ENCODE data around the gene SGMS1.

The SGMS1 gene

GRCh38 chr10:50635286-50635685 is 11.5 kb upstream of the SGMS1 start:
- no peak for DNase-seq

DNA sequence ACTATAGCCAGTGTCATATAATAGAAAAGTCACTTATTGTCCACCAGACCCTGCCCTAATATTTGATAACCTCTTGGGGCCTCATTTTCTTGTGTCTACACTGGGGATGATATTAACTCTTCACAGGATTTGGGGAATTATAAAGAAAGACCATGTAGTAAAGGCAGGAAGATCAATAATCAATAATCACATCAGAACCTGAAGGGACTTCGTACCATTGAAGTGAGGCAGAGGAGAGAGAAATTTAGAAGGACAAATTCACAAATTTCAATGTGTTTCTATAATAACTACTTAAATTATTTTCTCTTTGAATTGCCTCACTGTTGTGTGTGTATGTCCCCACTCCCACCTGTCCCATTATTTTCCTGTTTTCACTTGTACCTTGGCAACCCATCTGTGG is 10.7 kb upstream of the SGMS1 start:
- DNase-seq, result no peak

DNA sequence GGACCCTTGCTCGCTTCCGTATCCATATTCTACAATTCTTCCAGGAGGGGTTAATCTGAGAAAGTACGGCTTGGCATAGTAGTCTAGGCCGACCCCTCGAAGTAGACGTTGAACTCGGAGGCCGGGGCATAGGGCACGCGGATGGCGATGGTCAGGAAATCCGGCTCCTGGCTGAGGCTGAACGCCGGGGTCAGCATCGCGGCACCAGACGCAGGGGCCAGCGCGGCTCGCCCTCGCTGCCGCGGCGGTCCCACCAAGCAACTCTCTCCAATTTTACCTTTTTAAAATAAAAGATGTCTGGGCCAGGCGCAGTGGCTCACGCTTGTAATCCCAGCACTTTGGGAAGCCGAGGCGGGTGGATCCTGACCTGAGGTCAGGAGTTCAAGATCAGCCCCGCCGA is 7.3 kb upstream of the SGMS1 start:
- DNase-seq, result no peak

DNA sequence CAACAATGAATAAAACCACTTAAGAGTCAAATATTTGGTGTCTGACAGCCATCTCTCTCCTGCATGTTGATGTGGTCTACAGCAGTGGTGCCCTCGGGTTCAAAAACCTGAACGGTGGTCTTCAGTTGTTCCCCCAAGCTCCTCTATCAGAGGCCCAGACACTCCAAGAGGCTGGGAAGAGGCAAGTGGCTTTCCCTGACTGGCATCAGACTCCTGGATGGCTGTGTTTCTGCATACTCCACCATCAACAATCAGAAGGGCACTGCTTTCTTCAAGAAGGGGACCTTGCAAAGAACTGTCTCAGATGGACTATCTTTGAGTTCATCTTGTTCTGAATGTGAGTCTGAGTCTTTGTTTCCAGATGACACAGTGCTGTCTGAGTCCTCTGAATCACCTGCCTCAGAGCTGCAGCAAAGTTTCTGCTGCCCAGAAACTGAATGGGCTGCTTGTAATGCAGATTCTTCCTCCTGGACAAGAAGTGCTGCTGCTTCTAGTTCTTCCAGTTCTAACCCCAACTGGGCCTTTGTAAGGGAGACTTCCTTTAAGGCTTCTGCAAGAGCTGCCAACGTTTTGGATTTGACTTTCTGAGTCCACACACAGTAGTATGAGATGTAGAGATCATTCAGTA is 5.9 kb upstream of the SGMS1 start:
- peak; percentile 75 for DNase-seq

DNA sequence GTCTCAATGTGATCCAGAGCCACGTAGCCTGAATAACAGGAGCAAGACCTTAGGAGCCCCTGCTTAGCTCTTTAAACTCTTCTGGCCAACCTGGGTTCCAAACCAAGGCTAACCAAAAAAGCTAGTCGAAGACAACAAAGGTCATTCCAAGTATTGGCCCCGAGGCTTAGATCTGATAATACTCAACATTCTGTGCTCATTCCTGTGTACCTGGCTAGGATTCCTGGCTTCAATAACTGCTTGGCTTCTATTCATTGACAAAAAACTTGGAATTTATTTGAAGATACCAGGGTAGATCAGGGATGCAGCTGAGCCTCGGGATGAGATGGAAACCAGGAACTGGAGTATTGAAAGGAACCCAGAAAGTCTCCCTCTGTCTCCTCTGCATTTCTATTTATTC is 4.1 kb upstream of the SGMS1 start:
- no peak for DNase-seq

- DNase-seq, result no peak
These were observed 3.7 kb upstream of the SGMS1 start for GRCh38 chr10:50627443-50627842.

- DNase-seq, result no peak
These were observed 1.9 kb upstream of the SGMS1 start for GRCh38 chr10:50625649-50626132.

DNA sequence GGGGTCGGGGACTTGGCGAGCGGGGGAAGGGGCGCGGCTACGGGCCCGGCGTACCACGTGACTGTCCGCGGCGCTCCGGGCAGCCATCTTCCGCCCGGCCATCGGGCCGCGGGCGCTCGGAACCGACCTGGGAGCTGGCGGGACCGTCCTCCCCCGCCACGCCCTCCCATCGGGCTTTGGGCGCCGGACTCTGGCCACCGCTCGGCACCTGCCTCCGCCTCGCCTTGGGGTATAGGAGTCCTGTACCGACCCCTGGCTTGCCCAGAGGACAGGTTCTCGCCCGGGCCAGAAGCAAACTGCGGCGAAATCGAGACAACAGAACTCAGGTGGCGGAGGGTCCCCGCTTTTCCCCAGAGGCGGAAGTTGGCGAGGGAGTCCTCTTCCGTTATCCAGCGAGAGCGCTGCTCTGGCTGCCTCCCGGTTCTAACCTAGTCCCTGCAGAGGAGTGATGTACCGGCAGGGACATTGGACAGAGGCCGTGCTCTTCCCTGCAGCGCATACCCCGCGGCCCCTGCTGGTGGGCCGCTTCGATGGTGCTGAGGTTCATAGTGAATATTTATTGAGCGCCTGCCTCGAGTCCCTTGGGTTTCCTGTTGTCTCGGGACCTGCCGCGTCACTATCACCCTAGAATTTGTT is 1.2 kb upstream of the SGMS1 start:
- peak; percentile 59 for DNase-seq

GRCh38 chr10:50624413-50624865 is 683 bp upstream of the SGMS1 start:
- DNase-seq, result peak; percentile 95

DNA sequence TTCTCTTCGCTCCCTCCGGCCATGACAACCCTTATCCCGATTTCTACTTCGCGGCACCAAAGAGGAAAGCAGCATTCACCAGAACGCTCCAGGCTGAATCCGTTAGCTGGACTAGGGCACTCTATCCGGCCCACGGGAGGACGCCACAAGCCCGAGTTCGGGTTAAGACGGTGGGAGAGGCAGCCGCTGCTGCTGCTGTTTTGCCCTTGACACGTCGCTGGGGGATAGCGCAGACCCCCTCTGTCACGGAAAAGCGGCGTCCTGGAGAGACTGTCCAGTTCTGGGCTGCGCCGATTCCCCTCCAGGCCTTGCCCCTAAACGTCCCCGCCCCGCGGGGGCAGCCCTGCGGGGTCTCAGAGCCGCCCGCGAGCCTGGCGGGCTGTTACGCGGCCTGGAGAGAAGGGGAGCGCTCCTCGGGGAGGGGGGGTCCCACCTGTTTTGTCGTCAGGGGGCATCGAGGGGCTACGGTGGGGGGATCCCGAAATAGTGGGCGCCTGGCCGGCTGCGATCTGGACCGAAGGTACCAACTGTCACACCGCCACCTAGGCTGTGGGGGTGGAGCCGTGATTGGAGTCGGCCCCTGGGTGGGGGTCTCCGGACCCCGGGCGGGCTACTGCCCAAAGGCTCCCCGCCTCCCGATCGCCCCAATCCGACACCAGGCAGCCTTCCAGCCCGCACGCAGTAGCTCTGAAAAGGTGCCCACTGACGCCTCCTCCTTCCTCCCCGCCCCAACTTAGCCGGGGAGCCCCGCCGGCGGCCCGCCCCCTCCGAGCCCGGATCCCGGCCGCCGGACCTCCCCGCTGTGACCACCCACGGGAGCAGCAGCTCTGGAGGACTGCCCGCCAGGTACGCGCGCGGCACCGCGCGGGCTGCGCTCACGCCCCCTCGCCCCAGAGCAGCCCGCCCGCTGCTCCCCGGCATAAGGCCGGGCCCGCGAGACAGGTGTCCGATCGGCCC is 772 bp downstream of the SGMS1 start:
- peak; percentile 34 for DNase-seq

DNA sequence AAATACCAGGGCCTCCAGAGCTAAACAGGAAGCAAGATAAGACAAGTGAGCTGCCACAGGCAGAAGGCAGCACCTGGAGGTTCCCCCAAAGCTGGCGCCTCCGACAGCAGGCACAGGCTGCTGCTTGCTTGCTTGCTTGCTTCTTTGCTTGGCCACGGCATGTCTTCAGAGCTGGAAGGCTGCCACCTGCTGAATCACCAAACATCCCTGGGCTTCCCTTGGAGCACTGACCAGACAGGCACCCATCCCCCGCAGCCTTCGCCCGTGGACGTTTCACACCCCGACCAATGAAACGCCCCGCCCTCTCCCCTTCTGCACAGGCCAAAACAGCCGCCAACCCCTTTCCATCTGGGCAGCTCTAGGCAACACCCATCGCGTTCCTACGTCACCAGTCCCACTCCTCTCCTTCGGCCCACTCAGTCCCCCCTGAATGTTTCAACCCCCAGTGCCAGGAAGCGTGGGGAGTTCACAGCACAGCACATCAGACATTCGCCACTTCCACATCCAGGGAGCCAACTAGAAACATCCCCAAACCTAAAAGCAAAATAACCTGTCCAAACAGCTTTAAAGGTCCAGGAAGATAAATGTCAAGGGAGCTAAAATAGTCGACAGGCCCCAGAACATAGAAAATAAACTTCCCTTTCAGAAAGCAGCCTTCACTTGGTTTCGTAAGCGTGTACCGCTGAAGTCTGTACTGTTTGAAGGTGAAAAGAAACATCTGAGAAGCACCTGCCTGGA is 1.6 kb downstream of the SGMS1 start:
- DNase-seq, result peak; percentile 65

DNA sequence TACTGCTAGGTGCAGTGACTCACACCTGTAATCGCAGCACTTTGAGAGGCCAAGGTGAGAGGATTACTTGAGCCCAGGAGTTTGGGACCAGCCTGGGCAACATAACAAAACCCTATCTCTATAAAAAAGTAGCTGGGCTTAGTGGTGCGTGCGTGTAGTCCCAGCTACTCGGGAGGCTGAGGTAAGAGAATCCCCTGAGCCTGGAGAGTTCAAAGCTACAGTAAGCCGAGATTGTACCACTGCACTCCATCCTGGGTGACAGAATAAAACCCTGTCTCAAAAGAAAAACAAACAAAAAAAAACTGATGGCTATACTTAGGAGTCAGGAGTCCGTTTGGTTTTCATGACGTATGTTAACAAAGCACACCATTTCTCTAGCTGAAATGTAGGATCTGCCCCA is 2.9 kb downstream of the SGMS1 start:
- DNase-seq, result no peak

- no peak for DNase-seq
These were observed 3.9 kb downstream of the SGMS1 start for GRCh38 chr10:50619882-50620281.

DNA sequence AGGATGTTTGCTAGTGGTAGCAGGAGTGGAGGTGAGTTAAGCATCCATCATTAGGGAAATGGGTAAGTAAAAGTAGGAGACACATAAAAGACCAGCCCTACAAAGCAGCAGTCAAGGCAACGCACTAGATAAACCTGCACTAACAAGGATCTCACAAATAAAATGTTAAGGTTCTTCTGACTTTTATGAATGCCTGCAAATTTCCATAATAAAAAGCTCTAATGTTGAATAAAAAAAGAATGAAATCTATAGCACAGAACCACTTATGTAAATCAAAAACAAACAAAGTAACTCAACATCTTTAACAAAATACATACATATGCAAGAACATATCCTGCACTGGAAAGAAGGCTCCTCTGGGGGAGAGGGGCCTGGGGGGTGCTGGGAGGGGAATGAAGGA is 4.6 kb downstream of the SGMS1 start:
- DNase-seq, result no peak

DNA sequence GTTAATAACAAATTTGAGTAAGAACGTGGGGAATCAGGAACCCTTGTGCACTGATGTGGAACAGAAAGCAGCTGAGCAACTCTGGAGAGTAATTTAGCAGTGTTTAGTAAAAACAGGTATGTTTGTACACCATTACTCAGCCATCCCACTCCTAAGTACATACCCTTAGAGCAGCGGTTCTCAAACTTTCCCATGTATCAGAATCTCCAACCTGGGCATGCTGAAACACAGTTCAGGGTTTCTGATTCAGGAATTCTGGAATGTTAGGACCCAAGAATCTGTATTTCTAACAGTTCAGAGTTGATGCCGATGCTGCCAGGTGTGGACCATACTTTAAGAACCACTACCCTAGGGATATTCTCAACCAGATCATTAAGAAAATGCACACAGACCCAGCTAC is 5.1 kb downstream of the SGMS1 start:
- DNase-seq, result no peak

DNA sequence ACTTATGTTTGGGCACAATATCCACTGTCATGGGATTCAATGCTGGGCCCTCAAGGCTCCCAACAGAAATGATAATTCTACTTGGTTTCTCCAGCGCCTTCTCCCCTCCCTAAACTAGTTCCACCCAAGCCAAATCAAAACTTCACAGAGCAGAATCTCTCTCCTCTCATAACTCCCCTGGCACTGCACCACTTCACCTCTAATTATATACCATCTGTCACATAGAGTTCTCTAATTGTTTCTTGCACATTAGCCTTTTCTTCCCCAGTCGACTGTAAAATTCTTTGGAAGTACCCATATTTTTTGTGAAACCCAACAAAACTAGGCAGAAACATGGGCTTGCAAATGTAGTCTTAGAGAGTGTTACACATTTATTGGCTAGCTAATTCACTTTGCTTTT is 8.1 kb downstream of the SGMS1 start:
- no peak for DNase-seq

GRCh38 chr10:50614444-50615137 is 9.2 kb downstream of the SGMS1 start:
- DNase-seq, result no peak

- no peak for DNase-seq
These were observed 9.9 kb downstream of the SGMS1 start for GRCh38 chr10:50613726-50614443.

DNA sequence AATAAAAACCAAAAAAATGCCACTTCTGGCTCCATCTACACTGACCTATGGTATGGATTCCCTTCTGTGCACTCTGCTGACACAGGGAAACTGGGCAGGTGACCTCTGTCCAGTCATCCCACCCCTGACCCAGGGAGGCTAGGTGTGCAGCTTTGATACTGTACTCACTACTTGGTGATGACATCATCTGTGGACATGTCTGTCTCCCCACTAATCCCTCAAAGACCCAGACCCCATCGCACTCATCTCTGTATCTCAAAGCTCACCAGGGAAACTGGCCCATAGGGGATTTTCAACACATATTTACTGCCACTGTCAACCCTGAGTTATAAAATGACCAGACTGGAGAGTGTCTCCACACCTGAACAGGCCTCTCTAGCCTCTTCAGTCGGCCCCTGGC is 10.6 kb downstream of the SGMS1 start:
- peak; percentile 9 for DNase-seq

GRCh38 chr10:50610368-50610767 is 13.4 kb downstream of the SGMS1 start:
- no peak for DNase-seq

- DNase-seq, result no peak
These were observed 16.3 kb downstream of the SGMS1 start for GRCh38 chr10:50607356-50607925.

Measured in activated CD4-positive, alpha-beta T cell treated with anti-CD3 and anti-CD28 coated beads, Interleukin-2, amount 50 U/mL, for 16 hours (primary cell).